PC-3 (cell line): ENCODE data around the gene KDM3B. TPM values are rescaled to one million over a fixed set of nuclear protein-coding genes. Genes with fewer than 3 reads are reported as not detected.
A peak's percentile ranks its signal among the peaks of the same experiment; 100 is the strongest.

Source experiments
- ATAC-seq: fragments of 200-7000 bp; cut with Tn5 transposase; 2 replicates; pipeline ENCODE4 v1.9.1; 2020; ENCODE audit warnings: mild to moderate bottlenecking, moderate library complexity
- BruUV-seq: library from RNA; stranded (reverse); fragments of 400-500 nt; replicated peaks from 2 replicates; lab custom pipeline; 2021; lab: Mats Ljungman, UMichigan
- CTCF ChIA-PET: fragments of 300-600 bp; sonication (Branson Sonifier 250); formaldehyde crosslinking; loops from one replicate; lab custom pipeline; 2022; ENCODE audit warnings: antibody characterized with exemption; lab: Charles Lee
- POLR2A ChIA-PET: fragments of 300-600 bp; sonication (Branson Sonifier 250); formaldehyde crosslinking; loops from one replicate; lab custom pipeline; 2022; ENCODE audit warnings: antibody characterized with exemption; ENCODE audit not compliant: unreplicated experiment; lab: Charles Lee
- DNase-seq: peaks from one replicate; pipeline ENCODE4 v3.0.0-alpha.2; 2015
- H2AFZ ChIP-seq: fragments of 300-600 bp; sonication (generic); 2 replicates; pipeline ENCODE4 v1.6.0; 2016; ENCODE audit warnings: antibody characterized with exemption, low read length
- H3F3A ChIP-seq: fragments of 300-600 bp; sonication (generic); one replicate; pipeline ENCODE4 v1.6.0; 2017; ENCODE audit warnings: antibody characterized with exemption, low read length, control low read depth, mild to moderate bottlenecking; ENCODE audit not compliant: unreplicated experiment
- H3K27ac ChIP-seq: fragments of 300-600 bp; sonication (generic); 2 replicates; pipeline ENCODE4 v1.5.1; 2016; ENCODE audit warnings: mild to moderate bottlenecking, low read length
- H3K27me3 ChIP-seq: fragments of 300-600 bp; sonication (generic); 2 replicates; pipeline ENCODE4 v1.6.1; 2016; ENCODE audit warnings: low read length, mixed read lengths
- H3K36me3 ChIP-seq: fragments of 300-600 bp; sonication (generic); 2 replicates; pipeline ENCODE4 v1.6.1; 2016; ENCODE audit warnings: low read depth, mixed run types, low read length, mixed read lengths
- H3K4me1 ChIP-seq: fragments of 300-600 bp; sonication (generic); 2 replicates; pipeline ENCODE4 v1.5.1; 2016; ENCODE audit warnings: low read length; ENCODE audit not compliant: insufficient read depth
- H3K4me2 ChIP-seq: fragments of 300-600 bp; sonication (generic); 2 replicates; pipeline ENCODE4 v1.6.0; 2016; ENCODE audit warnings: low read length
- H3K4me3 ChIP-seq: fragments of 300-600 bp; sonication (generic); 2 replicates; pipeline ENCODE4 v1.5.1; 2016; ENCODE audit warnings: mild to moderate bottlenecking, low read length, mixed read lengths
- H3K79me2 ChIP-seq: fragments of 300-600 bp; sonication (generic); 2 replicates; pipeline ENCODE4 v1.6.1; 2017; ENCODE audit warnings: low read length, mixed read lengths
- H3K9ac ChIP-seq: fragments of 300-600 bp; sonication (generic); 2 replicates; pipeline ENCODE4 v1.6.0; 2016; ENCODE audit warnings: mild to moderate bottlenecking, low read length
- H3K9me2 ChIP-seq: fragments of 300-600 bp; sonication (generic); replicated peaks from 2 replicates; pipeline ENCODE4 v1.6.1; 2016; ENCODE audit warnings: mixed run types, low read length, mixed read lengths
- H3K9me3 ChIP-seq: fragments of 300-600 bp; sonication (generic); 2 replicates; pipeline ENCODE4 v1.6.1; 2016; ENCODE audit warnings: low read length, mixed read lengths
- H4K20me1 ChIP-seq: fragments of 300-600 bp; sonication (generic); 2 replicates; pipeline ENCODE4 v1.6.1; 2016; ENCODE audit warnings: low read length, mixed read lengths
- CTCF ChIP-seq: fragments of 300-600 bp; sonication (generic); conservative IDR thresholded peaks from 2 replicates; pipeline ENCODE4 v1.5.1; 2017; ENCODE audit warnings: antibody characterized with exemption, low read depth, mild to moderate bottlenecking, low read length
- EZH2 ChIP-seq: fragments of 300-600 bp; sonication (generic); IDR thresholded peaks from one replicate; pipeline ENCODE4 v1.6.1; 2017; ENCODE audit warnings: antibody characterized with exemption, mild to moderate bottlenecking, low read length; ENCODE audit not compliant: unreplicated experiment
- EZH2phosphoT487 ChIP-seq: fragments of 300-600 bp; sonication (generic); IDR thresholded peaks from 2 replicates; pipeline ENCODE4 v1.6.1; 2018; ENCODE audit warnings: mild to moderate bottlenecking, antibody characterized with exemption, low read length, borderline replicate concordance
- intact Hi-C: fragments of 100-400 bp; cut with micrococcal nuclease; formaldehyde crosslinking; loops from 2 replicates; pipeline ENCODE4 v1.9.0; 2023
- total RNA-seq: library from RNA; depleted of rRNA; stranded (reverse); fragments of >200 nt; gene quantifications from 2 replicates; pipeline ENCODE4 v1.2.3, GENCODE V29; 2014

The KDM3B gene
- total RNA-seq, 1 experiment from 2014 or later, result 21.7 TPM

GRCh38 chr5:138334867-138335447 lies 17.5 kb upstream of the KDM3B start:
- Histone ChIP-seq H3K4me1 (peaks cover 18% of the 10 kb centered on the region; the same call in 1 of the 2 replicates), H2AFZ (no peak overlapping the region), H3K36me3 (no peaks in the 10 kb centered on the region), H3K4me2 (no peak overlapping the region), H3K9me2 (no peaks in the 10 kb centered on the region), H4K20me1 (0 out of 2 replicates have a peak, but pooled peaks cover 4% of the 10 kb centered on the region), H3K4me3 (no peak overlapping the region), H3K27me3 (no peaks in the 10 kb centered on the region), H3K9me3 (no peaks in the 10 kb centered on the region), H3K9ac (no peak overlapping the region), H3K27ac (no peak overlapping the region), H3K79me2 (peaks cover 28% of the 10 kb centered on the region), H3F3A (no peaks in the 10 kb centered on the region)
- intact Hi-C loops, result no loop called here
- DNase-seq, result no peak
- CTCF ChIA-PET, result no interaction called here
- TF ChIP-seq EZH2, result no peak
- no peak for TF ChIP-seq CTCF
- no peak for TF ChIP-seq EZH2phosphoT487
- ATAC-seq, result no peak
- no TSS peak for BruUV-seq
- POLR2A ChIA-PET, result no interaction called here

GRCh38 chr5:138336952-138337684 lies 15.4 kb upstream of the KDM3B start:
- H3K9me3 ChIP-seq, result no peaks in the 10 kb centered on the region
- 0 out of 2 replicates have a peak, but pooled peaks cover 9% of the 10 kb centered on the region for H4K20me1 ChIP-seq
- peaks cover 39% of the 10 kb centered on the region for H3K79me2 ChIP-seq
- TF ChIP-seq EZH2phosphoT487 (no peak), CTCF (no peak)
- BruUV-seq, result TSS peak; percentile 76
- H3K27me3 ChIP-seq, result no peaks in the 10 kb centered on the region
- H3K9me2 ChIP-seq, result no peaks in the 10 kb centered on the region
- intact Hi-C loops, result no loop called here
- CTCF ChIA-PET, result no interaction called here
- peak; percentile 10 for ATAC-seq
- H2AFZ ChIP-seq, result peak overlapping the region; percentile 88
- no peak overlapping the region for H3K27ac ChIP-seq
- 0 out of 2 replicates have a peak, but pooled peaks cover 4% of the 10 kb centered on the region for H3K36me3 ChIP-seq
- POLR2A ChIA-PET, result interaction anchor here (1.1 kb wide), 1 partner anchor 9 kb away, joined by 17 read pairs; no protein-coding TSS in a partner anchor
- H3K4me1 ChIP-seq, result peaks cover 9% of the 10 kb centered on the region; the same call in 1 of the 2 replicates
- H3K9ac ChIP-seq, result peak overlapping the region; percentile 87
- H3F3A ChIP-seq, result no peaks in the 10 kb centered on the region
- no peak for DNase-seq
- H3K4me3 ChIP-seq, result peak overlapping the region; percentile 98
- H3K4me2 ChIP-seq, result peak overlapping the region; percentile 99
